ENCODE data around the gene PAPPA2. TPM values are rescaled to one million over a fixed set of nuclear protein-coding genes. Genes with fewer than 3 reads are reported as not detected.

The PAPPA2 gene
- total RNA-seq, 6 donors from 2014 or later: under 0.01 to 2.4 (median 0.45) TPM

- DNase-seq: no peak
- Histone ChIP-seq H3K27ac (no peak overlapping the region), H3K4me3 (no peak overlapping the region), H3K4me1 (no peaks in the 10 kb centered on the region), H3K36me3 (no peaks in the 10 kb centered on the region), H3K27me3 (no peaks in the 10 kb centered on the region), H3K9me3 (no peaks in the 10 kb centered on the region)
- TF ChIP-seq EP300 (IDR thresholded peaks at IDR 0.05) (no peak), POLR2A (IDR thresholded peaks at IDR 0.05) (no peak), POLR2AphosphoS5 (IDR thresholded peaks at IDR 0.05) (no peak)
- TF ChIP-seq, protein P1, sequence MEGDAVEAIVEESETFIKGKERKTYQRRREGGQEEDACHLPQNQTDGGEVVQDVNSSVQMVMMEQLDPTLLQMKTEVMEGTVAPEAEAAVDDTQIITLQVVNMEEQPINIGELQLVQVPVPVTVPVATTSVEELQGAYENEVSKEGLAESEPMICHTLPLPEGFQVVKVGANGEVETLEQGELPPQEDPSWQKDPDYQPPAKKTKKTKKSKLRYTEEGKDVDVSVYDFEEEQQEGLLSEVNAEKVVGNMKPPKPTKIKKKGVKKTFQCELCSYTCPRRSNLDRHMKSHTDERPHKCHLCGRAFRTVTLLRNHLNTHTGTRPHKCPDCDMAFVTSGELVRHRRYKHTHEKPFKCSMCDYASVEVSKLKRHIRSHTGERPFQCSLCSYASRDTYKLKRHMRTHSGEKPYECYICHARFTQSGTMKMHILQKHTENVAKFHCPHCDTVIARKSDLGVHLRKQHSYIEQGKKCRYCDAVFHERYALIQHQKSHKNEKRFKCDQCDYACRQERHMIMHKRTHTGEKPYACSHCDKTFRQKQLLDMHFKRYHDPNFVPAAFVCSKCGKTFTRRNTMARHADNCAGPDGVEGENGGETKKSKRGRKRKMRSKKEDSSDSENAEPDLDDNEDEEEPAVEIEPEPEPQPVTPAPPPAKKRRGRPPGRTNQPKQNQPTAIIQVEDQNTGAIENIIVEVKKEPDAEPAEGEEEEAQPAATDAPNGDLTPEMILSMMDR (IDR thresholded peaks at IDR 0.05): no peak
- 88 to 91% methylated on average over 2 of the region's 2 CpGs for WGBS, 2 donors
- no peak for ATAC-seq (ENCODE audit: low FRiP score in 2 of 2)
These were observed 73.6 kb downstream of the PAPPA2 start for GRCh38 chr1:176536588-176536987.

- Histone ChIP-seq H3K27ac (no peak overlapping the region), H3K9me3 (no peaks in the 10 kb centered on the region), H3K4me1 (no peaks in the 10 kb centered on the region), H3K27me3 (no peaks in the 10 kb centered on the region), H3K36me3 (no peaks in the 10 kb centered on the region), H3K4me3 (no peak overlapping the region)
- TF ChIP-seq EP300 (IDR thresholded peaks at IDR 0.05) (no peak), POLR2A (IDR thresholded peaks at IDR 0.05) (no peak), POLR2AphosphoS5 (IDR thresholded peaks at IDR 0.05) (no peak)
- TF ChIP-seq, protein P1 (IDR thresholded peaks at IDR 0.05): no peak
- DNase-seq (no peak), ATAC-seq (ENCODE audit: low FRiP score in 2 of 2) (no peak)
- WGBS, 2 donors: 63 to 67% methylated on average over 6 of the region's 6 CpGs
These were observed 76.0 kb downstream of the PAPPA2 start for GRCh38 chr1:176539018-176539417.

GRCh38 chr1:176540428-176540827 is 77.5 kb downstream of the PAPPA2 start:
- no peaks in the 10 kb centered on the region for H3K9me3 ChIP-seq
- WGBS, 2 donors: 93 to 100% methylated on average over 1 of the region's 1 CpG
- no peak for DNase-seq

GRCh38 chr1:176541663-176542062 is 78.7 kb downstream of the PAPPA2 start:
- ATAC-seq (ENCODE audit: low FRiP score in 2 of 2) (no peak), DNase-seq (no peak)
- H3K27ac ChIP-seq: no peak overlapping the region
- no peaks in the 10 kb centered on the region for H3K4me1 ChIP-seq
- H3K27me3 ChIP-seq: no peaks in the 10 kb centered on the region
- WGBS, 2 donors: 35 to 53% methylated on average over 3 of the region's 3 CpGs
- no peak overlapping the region for H3K4me3 ChIP-seq
- no peaks in the 10 kb centered on the region for H3K36me3 ChIP-seq
- H3K9me3 ChIP-seq: no peaks in the 10 kb centered on the region
- TF ChIP-seq, protein P1 (IDR thresholded peaks at IDR 0.05): no peak
- TF ChIP-seq EP300 (IDR thresholded peaks at IDR 0.05) (no peak), POLR2AphosphoS5 (IDR thresholded peaks at IDR 0.05) (no peak), POLR2A (IDR thresholded peaks at IDR 0.05) (no peak)

More at GRCh38 chr1:176540428-176540827, 77.5 kb downstream of the PAPPA2 start:
- Histone ChIP-seq H3K4me3 (no peak overlapping the region), H3K36me3 (no peaks in the 10 kb centered on the region), H3K27ac (no peak overlapping the region), H3K4me1 (no peaks in the 10 kb centered on the region), H3K27me3 (no peaks in the 10 kb centered on the region)
- TF ChIP-seq EP300 (IDR thresholded peaks at IDR 0.05): no peak
- ATAC-seq (ENCODE audit: low FRiP score in 2 of 2): no peak

DNA sequence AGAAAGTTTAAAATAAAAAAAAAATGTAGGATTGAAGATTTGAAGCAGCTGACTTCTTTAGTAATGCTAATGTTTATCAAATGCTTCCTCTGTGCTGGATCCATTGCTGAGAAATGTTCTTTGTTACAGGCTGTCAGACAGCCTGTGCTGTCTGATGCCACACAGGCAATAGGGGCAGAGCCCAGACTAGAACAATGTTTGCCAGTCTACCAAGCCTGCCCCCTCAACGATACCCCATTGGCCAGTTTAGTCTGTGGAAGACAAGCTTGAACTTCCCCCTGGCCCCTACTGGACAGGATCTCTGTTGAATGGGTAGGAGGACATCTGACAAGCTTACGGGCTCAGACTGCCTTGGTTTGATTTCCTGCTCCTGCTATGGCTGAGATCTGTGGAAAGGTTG is 79.4 kb downstream of the PAPPA2 start:
- DNase-seq (no peak), ATAC-seq (ENCODE audit: low FRiP score in 2 of 2) (no peak)
- 54 to 70% methylated on average over 2 of the region's 2 CpGs for WGBS, 2 donors
- H3K4me1 ChIP-seq: no peaks in the 10 kb centered on the region
- H3K27me3 ChIP-seq: no peaks in the 10 kb centered on the region
- H3K27ac ChIP-seq: no peak overlapping the region
- TF ChIP-seq POLR2A (IDR thresholded peaks at IDR 0.05) (no peak), EP300 (IDR thresholded peaks at IDR 0.05) (no peak), POLR2AphosphoS5 (IDR thresholded peaks at IDR 0.05) (no peak)
- TF ChIP-seq, protein P1 (IDR thresholded peaks at IDR 0.05): no peak
- no peaks in the 10 kb centered on the region for H3K36me3 ChIP-seq
- no peak overlapping the region for H3K4me3 ChIP-seq
- H3K9me3 ChIP-seq: no peaks in the 10 kb centered on the region
